ENCODE data around the gene CD83.
A peak's percentile ranks its signal among the peaks of the same experiment; 100 is the strongest.

Gene CD83

GRCh38 chr6:14126191-14126590, 8.6 kb downstream of the CD83 start:
- no peak for DNase-seq (ENCODE audit: low spot score)

DNA sequence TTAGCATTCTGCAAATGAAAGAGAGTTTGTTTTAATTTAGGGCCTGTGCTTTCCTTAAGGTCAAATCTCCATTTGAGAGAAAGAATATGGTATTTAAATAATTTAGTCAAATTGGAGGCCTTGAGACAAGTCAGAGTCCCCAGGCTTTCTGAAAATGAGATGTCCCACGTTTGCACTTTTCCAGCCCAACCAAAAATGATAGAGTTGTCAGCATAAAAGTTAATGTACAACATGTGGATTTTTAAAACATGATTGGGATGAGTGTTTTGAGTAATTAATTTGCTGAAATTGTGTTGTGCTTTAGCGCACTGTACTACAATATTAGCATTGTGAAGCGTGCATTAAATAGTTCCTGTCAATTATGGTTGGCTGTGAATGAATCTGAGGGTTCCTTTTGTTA, 10.0 kb downstream of the CD83 start:
- DNase-seq (ENCODE audit: low spot score): no peak

GRCh38 chr6:14128012-14128411, 10.4 kb downstream of the CD83 start:
- DNase-seq (ENCODE audit: low spot score): no peak

DNA sequence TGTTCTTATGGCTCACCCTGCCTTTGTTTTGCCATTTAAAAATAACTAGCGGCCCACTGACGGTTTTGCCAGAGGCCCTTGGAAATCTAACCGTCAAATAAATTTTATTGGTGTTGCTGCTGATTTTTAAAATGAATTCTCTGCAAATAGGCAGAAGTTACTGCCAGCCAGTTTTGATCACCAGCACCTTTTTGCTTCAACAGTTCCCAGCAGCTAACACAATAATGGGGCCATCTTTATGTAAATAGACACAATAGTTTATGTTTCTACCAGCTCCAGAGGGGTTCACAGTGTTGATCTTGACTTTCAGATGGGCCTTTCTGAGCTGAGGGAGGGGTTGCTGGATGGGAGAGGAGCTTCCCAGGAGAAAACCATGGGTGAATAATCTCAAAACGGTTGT, 11.2 kb downstream of the CD83 start:
- DNase-seq (ENCODE audit: low spot score): no peak

DNA sequence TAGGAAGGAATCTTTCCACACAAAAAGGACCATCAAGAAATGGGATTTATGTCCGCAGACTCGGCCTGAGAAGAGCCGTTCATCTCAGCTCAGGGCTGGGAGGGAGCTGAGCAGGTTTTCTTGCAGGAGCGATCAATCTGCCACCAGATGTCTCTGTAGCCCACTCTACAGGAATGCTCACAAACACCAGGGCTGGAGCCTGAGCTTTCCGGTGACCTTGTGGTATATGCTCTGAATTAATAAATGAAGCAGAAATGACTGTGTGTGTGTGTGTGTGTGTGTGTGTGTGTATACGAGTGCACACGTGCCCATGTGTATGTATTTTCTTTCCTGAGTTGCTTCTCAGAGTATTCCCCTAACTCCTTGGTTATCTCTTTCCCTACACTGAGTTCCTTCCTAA, 12.0 kb downstream of the CD83 start:
- DNase-seq (ENCODE audit: low spot score): peak; percentile 58

DNA sequence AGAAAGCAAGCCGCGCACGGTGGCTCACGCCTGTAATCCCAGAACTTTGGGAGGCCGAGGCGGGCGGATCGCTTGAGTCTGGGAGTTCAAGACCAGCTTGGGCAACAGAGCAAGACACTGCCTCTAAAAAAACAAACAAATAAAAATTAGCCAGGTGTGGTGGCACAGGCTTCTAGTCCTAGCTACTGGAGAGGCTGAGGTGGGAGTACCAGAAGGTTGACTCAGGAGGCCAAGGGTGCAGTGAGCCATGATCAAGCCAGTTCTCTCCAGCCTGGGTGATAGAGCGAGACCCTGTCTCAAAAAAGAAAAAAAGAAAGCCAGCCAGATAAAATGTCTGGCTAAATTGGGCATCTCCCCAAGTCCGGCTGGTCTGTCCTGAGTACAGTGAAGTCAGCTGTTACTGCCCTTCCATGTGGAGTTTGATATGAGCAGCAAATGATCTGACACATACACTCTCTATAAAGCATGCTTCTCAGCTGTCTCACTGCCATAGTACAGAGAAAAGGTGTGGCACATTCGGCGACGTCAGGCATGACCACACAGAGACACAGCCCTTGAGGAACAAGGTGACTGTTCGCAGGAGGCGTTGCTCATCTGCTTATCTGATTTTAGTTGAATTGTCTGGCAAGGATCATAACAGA, 13.0 kb downstream of the CD83 start:
- no peak for DNase-seq (ENCODE audit: low spot score)

DNA sequence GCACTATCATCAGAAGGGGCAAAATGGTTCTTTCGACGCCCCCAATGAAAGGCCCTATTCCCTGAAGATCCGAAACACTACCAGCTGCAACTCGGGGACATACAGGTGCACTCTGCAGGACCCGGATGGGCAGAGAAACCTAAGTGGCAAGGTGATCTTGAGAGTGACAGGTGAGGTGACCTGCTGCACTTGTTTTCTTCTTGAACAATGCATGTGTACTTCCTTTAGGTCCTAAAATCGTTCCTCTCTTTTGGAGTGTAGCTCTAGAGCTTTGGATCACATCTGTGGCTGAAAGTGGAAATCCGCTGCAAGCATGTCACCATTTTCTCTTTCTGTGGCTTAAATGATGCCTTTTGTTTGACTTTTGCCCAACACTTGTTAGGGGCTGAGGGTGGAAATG, 14.0 kb downstream of the CD83 start:
- DNase-seq (ENCODE audit: low spot score): no peak

GRCh38 chr6:14132244-14132920, 14.8 kb downstream of the CD83 start:
- no peak for DNase-seq (ENCODE audit: low spot score)

DNA sequence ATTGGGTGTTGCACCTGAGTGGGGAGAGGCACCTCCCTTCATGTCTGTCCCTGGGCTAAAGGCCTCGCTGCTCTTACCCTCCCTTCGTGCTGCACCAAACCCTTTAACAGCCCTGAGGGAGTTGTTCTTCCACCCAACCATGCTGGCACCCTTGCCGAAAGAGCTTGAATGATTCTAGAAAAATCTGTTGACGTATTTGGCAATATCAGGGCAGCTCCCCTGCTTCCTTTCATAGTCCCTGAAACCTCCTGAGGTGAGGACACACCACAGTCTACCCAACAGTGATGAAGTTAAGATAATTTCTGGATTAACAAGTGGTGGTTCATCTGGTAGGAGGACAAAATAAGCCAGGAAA, 15.3 kb downstream of the CD83 start:
- DNase-seq (ENCODE audit: low spot score): no peak

GRCh38 chr6:14134211-14134910, 16.8 kb downstream of the CD83 start:
- DNase-seq (ENCODE audit: low spot score): no peak

GRCh38 chr6:14135893-14136539, 18.4 kb downstream of the CD83 start:
- DNase-seq (ENCODE audit: low spot score): no peak

GRCh38 chr6:14138701-14139215, 21.2 kb downstream of the CD83 start:
- DNase-seq (ENCODE audit: low spot score): no peak

DNA sequence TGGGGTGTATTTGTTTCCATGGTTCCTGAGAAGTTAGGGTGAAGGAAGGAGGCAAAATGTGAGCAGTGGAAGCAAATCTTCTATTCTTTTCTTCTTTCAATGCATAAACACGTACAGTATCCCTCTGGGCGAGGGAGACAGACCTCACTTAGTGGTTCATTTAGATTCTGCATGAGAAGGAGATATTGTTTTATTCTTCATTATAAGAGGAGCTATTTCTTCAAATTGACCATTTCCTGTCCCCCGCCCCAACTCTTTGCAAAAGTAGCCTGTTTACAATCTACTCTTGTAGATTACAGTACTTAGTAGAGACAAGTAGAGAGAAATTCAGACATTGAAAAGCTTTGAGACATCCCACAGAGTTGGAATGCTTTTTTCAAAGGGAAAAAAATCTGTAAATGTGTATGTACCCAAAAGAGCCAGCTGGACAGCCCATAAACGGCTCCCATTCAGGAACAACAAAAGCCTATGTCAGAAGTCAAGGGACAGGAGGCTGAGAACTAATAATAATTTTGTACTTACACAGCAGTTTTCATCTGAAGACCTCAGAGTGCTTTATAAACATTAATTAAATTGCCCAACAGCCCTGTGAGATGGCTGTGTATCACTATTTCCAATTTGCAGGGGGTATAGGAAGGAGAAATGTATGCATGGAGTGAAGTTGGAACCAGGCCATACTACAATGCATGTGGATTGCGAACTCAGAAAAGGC, 23.9 kb downstream of the CD83 start:
- no peak for DNase-seq (ENCODE audit: low spot score)

DNA sequence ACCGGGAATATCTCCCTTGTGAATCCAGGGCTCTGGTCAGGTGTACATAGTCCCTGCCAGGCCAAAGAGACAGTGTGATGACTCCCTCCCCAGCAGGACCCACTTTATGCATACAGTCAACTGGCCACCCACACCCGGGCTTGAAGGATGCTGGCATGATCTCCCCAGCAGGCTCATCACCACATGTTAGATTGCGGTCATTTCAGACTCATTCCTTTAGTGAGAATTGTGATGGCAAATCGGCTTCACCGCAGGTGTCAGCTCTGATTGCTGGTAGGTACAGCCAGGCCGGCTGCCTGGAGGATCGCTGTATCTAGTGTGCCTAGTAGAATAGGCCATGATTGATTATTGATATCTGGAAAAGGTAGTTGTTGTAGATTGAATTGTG, 24.5 kb downstream of the CD83 start:
- no peak for DNase-seq (ENCODE audit: low spot score)

GRCh38 chr6:14142511-14143223, 25.1 kb downstream of the CD83 start:
- no peak for DNase-seq (ENCODE audit: low spot score)

DNA sequence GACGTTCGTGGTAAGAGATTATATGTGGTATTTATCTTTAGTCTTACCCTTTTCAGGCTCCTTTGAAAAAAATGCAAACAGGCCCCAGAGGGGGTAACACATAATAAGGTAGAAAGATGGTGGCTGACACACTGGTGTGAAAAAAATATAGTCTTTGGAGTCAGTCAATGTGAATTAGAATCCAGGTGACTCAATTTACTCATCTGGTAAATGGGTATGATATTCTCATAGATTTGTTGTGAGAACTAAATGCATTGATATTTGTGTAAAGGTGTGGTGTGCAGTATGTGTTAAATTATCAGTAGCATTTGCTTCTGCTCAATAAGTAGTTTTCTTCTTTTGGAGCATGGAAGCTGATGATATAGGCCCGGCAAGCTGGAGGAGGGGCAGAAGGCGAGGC, 25.7 kb downstream of the CD83 start:
- DNase-seq (ENCODE audit: low spot score): no peak

- DNase-seq (ENCODE audit: low spot score): peak; percentile 94
Observed at GRCh38 chr6:14144678-14145113, 27.1 kb downstream of the CD83 start.

DNA sequence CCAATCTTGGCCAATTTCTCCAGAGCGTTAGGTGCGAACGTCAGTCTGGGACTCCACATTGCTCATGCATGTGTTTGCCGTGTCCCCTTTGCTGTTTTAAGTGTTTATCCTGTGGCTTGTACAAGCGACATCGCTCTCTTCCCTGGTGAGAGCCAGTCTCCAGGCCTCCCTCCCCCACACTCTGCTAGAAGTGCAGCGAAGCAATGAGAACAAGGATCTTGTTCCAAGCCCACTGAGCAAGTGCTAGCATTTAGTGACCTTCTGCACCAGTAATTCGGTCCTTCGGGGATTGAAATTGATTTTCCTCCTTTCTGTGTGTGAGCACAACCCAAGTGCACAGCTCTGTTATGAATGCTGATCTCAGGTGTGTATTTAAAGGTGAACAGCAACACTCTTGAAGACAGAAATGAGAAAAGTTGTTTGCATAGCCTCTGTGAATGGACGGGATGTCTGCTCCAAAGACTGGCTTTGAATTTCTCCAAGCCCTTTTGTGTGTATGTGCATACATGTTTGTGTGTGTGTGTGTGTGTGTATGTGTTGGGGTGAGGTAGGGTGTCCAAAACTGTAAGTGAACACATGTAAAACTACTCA, 29.0 kb downstream of the CD83 start:
- no peak for DNase-seq (ENCODE audit: low spot score)

GRCh38 chr6:14147891-14148290, 30.3 kb downstream of the CD83 start:
- DNase-seq (ENCODE audit: low spot score): no peak

DNA sequence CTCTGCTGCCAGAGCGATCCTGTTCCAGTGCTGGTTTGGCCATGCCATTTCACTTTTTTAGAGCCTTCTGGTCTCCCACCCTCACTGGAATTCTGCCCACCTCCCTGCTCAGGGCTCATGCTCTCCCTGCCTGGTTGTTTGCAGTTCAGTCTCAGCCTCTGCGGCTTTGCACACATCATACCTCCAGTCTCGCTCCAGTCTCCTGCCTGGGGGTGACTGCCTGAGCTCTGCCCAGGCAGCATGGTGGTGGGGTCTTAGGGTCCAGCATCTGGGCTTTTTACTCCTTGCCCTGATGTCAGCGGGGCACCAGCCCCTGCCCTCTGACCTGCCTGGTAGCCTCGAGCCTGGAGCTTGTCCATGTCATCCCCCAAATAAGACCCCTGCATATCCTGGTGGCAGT, 30.9 kb downstream of the CD83 start:
- DNase-seq (ENCODE audit: low spot score): no peak

Measured in iPS-NIHi11 (cell line).